Transverse colon (tissue), 4 donors: ENCODE data around the gene RTN4RL1. TPM values are rescaled to one million over a fixed set of nuclear protein-coding genes. Genes with fewer than 3 reads are reported as not detected.
A peak's percentile ranks its signal among the peaks of the same experiment; 100 is the strongest.

Source experiments
- DNase-seq: peaks from one replicate; pipeline ENCODE4 v3.0.0-alpha.2; 2019
- H3K27ac ChIP-seq, 4 donors: fragments of 200-600 bp; sonication (generic); 2 replicates each; pipeline ENCODE4 v1.5.1; 2016 to 2018; ENCODE audit warnings: inconsistent platforms in 4 of 4
- H3K27me3 ChIP-seq: fragments of 200-600 bp; sonication (generic); 2 replicates; pipeline ENCODE4 v1.5.1; 2017; ENCODE audit warnings: inconsistent platforms
- H3K36me3 ChIP-seq, 4 donors: fragments of 200-600 bp; sonication (generic); 2 replicates each; pipeline ENCODE4 v1.5.1; 2017 to 2019; ENCODE audit warnings: inconsistent platforms in 4 of 4
- H3K4me1 ChIP-seq, 4 donors: fragments of 200-600 bp; sonication (generic); 2 replicates each; pipeline ENCODE4 v1.5.1; 2017 to 2020; ENCODE audit warnings: inconsistent platforms in 4 of 4
- H3K4me3 ChIP-seq, 4 donors: fragments of 200-600 bp; sonication (generic); 1 replicate in 1 of 4; 2 replicates in 3 of 4; pipeline versions ENCODE4 v1.5.1 to v1.6.1; 2017 to 2019; ENCODE audit warnings: inconsistent platforms in 4 of 4
- H3K9me3 ChIP-seq, 2 donors: fragments of 200-600 bp; sonication (generic); 2 replicates each; pipeline ENCODE4 v1.5.1; 2017 to 2019; ENCODE audit warnings: inconsistent platforms in 2 of 2
- CTCF ChIP-seq, 5 experiments: fragments of 200-600 bp in 3 of 5; fragments of 450-650 bp in 2 of 5; sonication (generic) in 3 of 5; IDR thresholded peaks; 1 replicate in 2 of 5; 2 replicates in 3 of 5; pipeline ENCODE4 v1.5.1; 2016 to 2017; ENCODE audit warnings: antibody characterized with exemption in 5 of 5, inconsistent platforms in 3 of 5, mild to moderate bottlenecking in 2 of 5, moderate library complexity in 1 of 5
- EP300 ChIP-seq: sonication (generic); formaldehyde crosslinking; IDR thresholded peaks from one replicate; pipeline ENCODE4 v1.6.1; 2017; ENCODE audit warnings: antibody characterized with exemption, low read depth
- POLR2A ChIP-seq: fragments of 450-650 bp; IDR thresholded peaks from one replicate; pipeline ENCODE4 v1.6.1; 2016; ENCODE audit warnings: antibody characterized with exemption, mild to moderate bottlenecking, moderate library complexity
- POLR2AphosphoS5 ChIP-seq, 3 donors: sonication (generic); formaldehyde crosslinking; IDR thresholded peaks; one replicate each; pipeline ENCODE4 v1.6.1; 2016; ENCODE audit warnings: antibody characterized with exemption in 3 of 3
- WGBS, 2 donors: methylation state at CpG; one replicate each; pipeline ENCODE4 v1.1.5; 2018; ENCODE audit warnings: low coverage in 1 of 2; 5-methylcytosine and 5-hydroxymethylcytosine counted together
- in situ Hi-C, 4 donors: fragments of 200-750 bp; cut with MboI; loops; one replicate each; pipeline versions ENCODE4 v1.15.0 to v1.15.1; 2017; ENCODE audit warnings: low sequenced_read_pairs in 3 of 4, low pct_ligation_motif_present in 1 of 4, low pct_unique_long_range_greater_than_20kb in 1 of 4
- intact Hi-C: fragments of 100-400 bp; cut with DNase I; formaldehyde crosslinking; loops from one replicate; pipeline ENCODE4 v1.15.1; 2023; ENCODE audit warnings: low total_unique reads
- total RNA-seq, 4 donors: library from RNA; depleted of rRNA; stranded (reverse); fragments of >200 nt; gene quantifications; one replicate each; pipeline ENCODE4 v1.1.0, GENCODE V29; 2016

Gene RTN4RL1
- total RNA-seq, 4 donors from 2014 or later: 0.27 to 0.60 (median 0.48) TPM; not detected in 1

GRCh38 chr17:2067048-2067561 lies 42.0 kb upstream of the RTN4RL1 start:
- 40 to 83% methylated on average over 2 to 14 of the region's 14 CpGs for WGBS, 2 donors
- no peak for DNase-seq
- intact Hi-C loops: no loop called here
- Histone ChIP-seq H3K27ac (peak overlapping the region; percentile 77 to 92 (median 90)), H3K27me3 (no peaks in the 10 kb centered on the region), H3K9me3 (no peaks in the 10 kb centered on the region), H3K4me3 (no peak overlapping the region), H3K4me1 (peaks cover 24 to 79% (median 49%) of the 10 kb centered on the region in 4 donors), H3K36me3 (peaks cover 0 to 10% (median 0%) of the 10 kb centered on the region in 4 donors)
- in situ Hi-C loops: loop anchor here (5.0 to 25.0 kb wide), 3 partner anchors 95 to 178 kb away; no protein-coding TSS in a partner anchor
- TF ChIP-seq POLR2A: no peak
- TF ChIP-seq EP300: no peak
- no peak for TF ChIP-seq POLR2AphosphoS5 (IDR thresholded peaks at IDR 0.05)
- TF ChIP-seq CTCF (IDR thresholded peaks at IDR 0.05): no peak

GRCh38 chr17:2065949-2066400 lies 40.8 kb upstream of the RTN4RL1 start:
- Histone ChIP-seq H3K27ac (peak overlapping the region; percentile 85 to 92 (median 90)), H3K27me3 (no peaks in the 10 kb centered on the region), H3K36me3 (peaks cover 0 to 10% (median 0%) of the 10 kb centered on the region in 4 donors), H3K4me3 (no peak overlapping the region), H3K9me3 (no peaks in the 10 kb centered on the region), H3K4me1 (peaks cover 24 to 74% (median 46%) of the 10 kb centered on the region in 4 donors)
- TF ChIP-seq EP300 (no peak), POLR2A (no peak), POLR2AphosphoS5 (IDR thresholded peaks at IDR 0.05) (peak in 1 of 3 donors; percentile 47)
- intact Hi-C loops: no loop called here
- in situ Hi-C loops: loop anchor here (5.0 to 25.0 kb wide), 3 partner anchors 96 to 179 kb away; no protein-coding TSS in a partner anchor
- 83% methylated on average over 10 of the region's 10 CpGs; no CpG with 5 or more reads in 1 of the 2 donors for WGBS, 2 donors
- no peak for DNase-seq

DNA sequence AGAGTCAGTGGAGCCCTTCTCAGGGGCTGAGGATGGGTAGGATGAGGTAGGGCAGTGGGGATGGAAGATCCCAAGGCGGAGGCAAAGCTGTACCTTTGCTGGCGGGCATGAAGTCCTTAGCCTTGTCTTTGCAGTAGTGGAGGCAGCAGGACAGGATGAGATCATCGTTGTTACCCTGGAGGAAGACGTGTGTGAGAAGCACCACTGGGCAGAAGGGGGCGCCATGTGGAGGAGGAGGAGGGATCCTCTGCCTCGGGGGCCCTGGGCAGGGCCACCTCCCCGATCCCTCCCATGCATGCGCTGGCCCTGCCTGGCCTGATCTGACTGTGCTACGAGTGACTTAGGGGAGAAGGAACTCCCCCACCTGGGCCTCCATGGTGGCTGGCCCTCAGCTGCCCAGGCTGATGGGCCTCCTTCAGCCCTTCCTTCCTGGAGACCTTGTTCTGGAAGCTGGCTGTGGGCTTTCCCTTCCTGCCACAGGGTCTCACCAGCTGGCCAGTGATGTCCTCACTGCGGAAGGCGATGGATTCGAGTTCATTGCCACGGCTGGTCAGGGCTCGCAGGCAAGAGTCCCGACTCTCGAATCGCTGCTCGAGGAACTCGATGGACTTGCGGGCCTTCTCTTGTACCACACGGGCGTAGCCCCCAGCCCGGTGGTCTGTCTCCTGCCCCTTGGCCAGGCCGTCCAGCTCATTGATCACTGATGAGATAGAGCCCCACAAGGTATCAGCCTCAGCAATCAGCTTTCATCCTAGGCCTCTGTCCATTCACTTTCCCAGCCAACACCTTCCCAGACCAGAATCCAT lies 40.0 kb upstream of the RTN4RL1 start:
- Histone ChIP-seq H3K4me1 (peaks cover 30 to 78% (median 46%) of the 10 kb centered on the region in 4 donors), H3K4me3 (no peak overlapping the region), H3K9me3 (no peaks in the 10 kb centered on the region), H3K27me3 (no peaks in the 10 kb centered on the region), H3K27ac (peak overlapping the region; percentile 85 to 92 (median 90)), H3K36me3 (peaks cover 0 to 10% (median 0%) of the 10 kb centered on the region in 4 donors)
- in situ Hi-C loops: loop anchor here (5.0 to 25.0 kb wide), 4 partner anchors 97 to 182 kb away; no protein-coding TSS in a partner anchor
- intact Hi-C loops: no loop called here
- TF ChIP-seq POLR2A (no peak), EP300 (no peak), POLR2AphosphoS5 (IDR thresholded peaks at IDR 0.05) (no peak), CTCF (IDR thresholded peaks at IDR 0.05) (peak in 3 of 5 experiments; percentile 16 to 31 (median 18))
- 80 to 100% methylated on average over 5 to 24 of the region's 24 CpGs for WGBS, 2 donors
- peak; percentile 46 for DNase-seq

- Histone ChIP-seq H3K4me1 (peaks cover 33 to 84% (median 48%) of the 10 kb centered on the region in 4 donors), H3K4me3 (no peak overlapping the region), H3K9me3 (no peaks in the 10 kb centered on the region), H3K36me3 (peaks cover 0 to 10% (median 0%) of the 10 kb centered on the region in 4 donors), H3K27me3 (no peaks in the 10 kb centered on the region), H3K27ac (peak overlapping the region; percentile 85 to 92 (median 90))
- peak; percentile 36 for DNase-seq
- no peak for TF ChIP-seq CTCF (IDR thresholded peaks at IDR 0.05)
- no peak for TF ChIP-seq POLR2A
- no peak for TF ChIP-seq EP300
- no peak for TF ChIP-seq POLR2AphosphoS5 (IDR thresholded peaks at IDR 0.05)
- intact Hi-C loops: no loop called here
- WGBS, 2 donors: 68% methylated on average over 6 of the region's 6 CpGs; no CpG with 5 or more reads in 1 of the 2 donors
- in situ Hi-C loops: loop anchor here in 3 of 4 donors (5.0 to 25.0 kb wide), 3 partner anchors 98 to 183 kb away; no protein-coding TSS in a partner anchor
Measured at GRCh38 chr17:2064520-2064971, 39.4 kb upstream of the RTN4RL1 start.
